NCI-H510A treated with DMSO at 0.1 percent for 48 hours (cell line): ENCODE measurements around the gene ZNF441.
"Not testable (repeated sequence)": the region's sequence is repeated elsewhere in the genome, so short reads cannot be mapped to it uniquely, and the experiment has no call there.

ENCODE experiments used
- DNase-seq: peaks from one replicate; lab custom pipeline; 2025; lab: John Stamatoyannopoulos, UW

Gene ZNF441

DNA sequence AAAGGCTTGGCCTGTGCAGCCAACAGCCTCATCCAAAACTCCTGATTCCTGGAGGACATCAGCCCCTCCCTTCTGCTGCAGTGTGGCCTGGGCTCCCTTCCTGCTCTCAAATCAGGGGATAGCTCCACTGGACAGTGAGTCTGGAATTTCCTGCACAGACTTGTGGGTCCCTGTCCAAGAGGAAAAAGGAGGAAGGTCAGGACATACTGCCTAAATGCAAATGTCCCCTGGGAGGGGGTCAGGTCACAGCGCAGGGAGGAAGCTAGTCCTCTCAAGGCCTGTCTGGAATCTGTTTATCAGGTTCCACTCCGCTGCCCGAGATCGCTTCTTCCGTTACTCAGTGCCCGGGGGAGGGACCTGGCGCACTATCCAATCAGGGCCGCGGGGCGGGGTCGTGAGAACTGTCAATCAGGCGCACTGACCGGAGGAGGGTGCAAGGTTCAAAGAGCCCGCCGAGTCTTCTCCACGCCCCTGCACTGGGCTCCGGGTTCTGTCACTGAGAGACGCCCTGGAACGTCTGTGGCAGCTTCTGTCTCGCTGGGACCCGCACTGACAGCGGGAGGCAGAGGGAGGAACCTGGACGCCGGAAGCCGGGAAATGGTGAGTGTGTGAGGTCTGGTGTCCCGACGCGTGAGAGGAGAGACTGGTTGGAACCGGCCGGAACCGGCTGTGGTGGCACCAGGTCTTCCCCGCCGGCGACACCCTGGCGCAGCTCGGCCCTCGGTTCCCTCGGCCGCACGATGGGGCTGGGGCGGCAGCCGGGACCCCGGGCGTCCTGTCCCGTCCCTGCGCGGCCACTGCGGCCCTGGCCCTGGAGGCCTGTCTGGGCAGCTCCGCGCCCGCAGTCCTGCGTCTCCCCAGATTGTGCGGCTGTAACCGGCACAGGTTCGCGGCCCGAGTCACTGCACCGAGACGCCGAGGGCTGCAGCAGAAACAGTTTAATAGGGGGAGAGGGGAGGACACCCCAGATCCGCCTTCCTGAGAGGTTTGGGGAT is at the start of gene ZNF441:
TSS of gene ZNF441 (plus strand) at position 404 of the 995 bp plus-strand sequence. CDS start at position 598, 194 bp downstream.
- peak; percentile 90 for DNase-seq

DNA sequence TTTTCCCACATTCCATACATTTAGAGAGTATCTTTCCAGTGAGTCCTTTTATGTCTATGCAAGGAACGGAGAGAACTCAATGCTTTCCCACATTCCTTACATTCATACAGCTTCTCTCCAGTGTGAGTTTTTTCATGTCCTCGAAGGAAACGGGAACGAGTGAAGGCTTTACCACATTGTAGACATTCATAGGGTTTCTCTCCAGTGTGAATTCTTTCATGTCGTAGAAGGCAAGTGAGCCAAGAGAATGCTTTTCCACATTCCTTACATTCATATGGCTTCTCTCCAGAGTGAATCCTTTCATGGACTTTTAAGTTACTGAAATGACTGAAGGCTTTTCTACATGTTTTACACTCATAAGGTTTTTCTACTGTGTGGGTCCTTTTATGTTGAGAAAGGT is 45.1 kb upstream of the ZNF441 start:
- no peak for DNase-seq

DNA sequence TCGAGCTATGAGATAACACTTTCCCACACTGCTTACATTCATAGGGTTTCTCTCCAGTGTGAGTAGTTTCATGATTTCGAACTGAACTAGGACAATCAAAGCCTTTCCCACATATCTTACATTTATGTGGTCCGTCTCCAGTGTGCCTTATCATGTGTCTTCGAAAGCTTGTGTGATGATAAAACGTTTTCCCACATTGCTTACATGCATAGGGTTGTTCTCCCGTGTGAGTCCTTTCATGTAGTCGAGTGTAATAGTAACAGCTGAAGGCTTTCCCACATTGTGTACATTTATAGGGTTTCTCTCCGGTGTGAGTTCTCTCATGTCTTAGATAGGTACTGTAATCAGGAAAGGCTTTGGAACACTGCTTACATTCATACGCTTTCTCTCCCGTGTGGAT is 44.4 kb upstream of the ZNF441 start:
- no peak for DNase-seq

DNA sequence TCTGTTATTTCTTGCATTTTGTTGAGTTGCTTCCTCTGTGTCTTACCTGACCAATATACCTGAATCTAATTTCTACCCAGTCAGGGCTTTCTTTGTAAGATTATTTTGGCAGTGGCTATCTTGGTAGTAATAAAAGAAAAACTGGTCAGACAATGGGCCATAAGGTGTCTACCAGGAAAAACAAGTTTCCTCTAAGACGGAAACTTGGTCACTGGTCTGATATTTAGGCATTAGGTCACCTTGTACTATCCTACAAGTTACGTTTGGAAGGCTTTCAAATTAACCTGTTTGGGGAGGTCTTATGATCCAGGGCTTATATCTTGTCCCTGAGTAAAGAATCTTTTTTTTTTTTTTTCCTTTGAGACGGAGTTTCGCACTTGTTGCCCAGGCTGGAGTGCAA is 37.2 kb upstream of the ZNF441 start:
- no peak for DNase-seq

DNA sequence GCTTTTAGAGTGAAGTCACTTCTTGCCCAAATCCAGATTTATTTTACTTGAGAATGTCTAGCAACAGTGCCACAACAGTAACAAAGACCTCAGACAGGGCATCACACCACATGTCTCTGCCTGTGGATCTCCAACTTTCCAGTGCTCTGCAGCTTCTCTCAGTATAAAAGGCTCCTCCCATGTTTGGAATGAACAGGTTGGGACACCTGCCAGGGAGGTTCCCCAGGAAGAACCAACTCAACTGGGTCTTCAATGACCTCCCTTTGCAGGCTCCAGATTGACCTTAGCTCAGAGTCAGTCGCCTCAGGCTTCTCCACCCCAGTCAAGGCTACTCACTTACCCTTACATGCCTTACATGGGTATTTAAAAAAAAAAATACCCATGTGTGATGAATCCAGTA is 31.4 kb upstream of the ZNF441 start:
- no peak for DNase-seq

DNA sequence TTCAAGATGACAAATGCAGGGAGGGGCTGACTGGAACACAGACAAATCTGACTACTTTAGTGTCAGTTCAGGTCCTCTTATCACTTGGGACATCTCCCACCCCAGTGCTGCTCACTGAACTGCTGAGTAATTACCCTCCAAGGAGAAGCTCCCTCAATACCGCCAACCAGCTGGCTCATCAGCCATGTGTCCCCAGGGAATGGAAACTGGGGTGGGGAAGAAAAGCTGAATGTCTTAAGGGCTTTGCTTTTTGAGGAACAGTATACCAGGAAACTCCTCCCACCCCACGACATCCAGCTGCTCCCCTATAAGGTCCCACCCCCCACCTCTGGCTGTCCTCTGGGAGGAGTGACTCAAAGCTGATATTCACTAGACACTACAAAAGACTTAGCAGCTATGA is 30.1 kb upstream of the ZNF441 start:
- no peak for DNase-seq

DNA sequence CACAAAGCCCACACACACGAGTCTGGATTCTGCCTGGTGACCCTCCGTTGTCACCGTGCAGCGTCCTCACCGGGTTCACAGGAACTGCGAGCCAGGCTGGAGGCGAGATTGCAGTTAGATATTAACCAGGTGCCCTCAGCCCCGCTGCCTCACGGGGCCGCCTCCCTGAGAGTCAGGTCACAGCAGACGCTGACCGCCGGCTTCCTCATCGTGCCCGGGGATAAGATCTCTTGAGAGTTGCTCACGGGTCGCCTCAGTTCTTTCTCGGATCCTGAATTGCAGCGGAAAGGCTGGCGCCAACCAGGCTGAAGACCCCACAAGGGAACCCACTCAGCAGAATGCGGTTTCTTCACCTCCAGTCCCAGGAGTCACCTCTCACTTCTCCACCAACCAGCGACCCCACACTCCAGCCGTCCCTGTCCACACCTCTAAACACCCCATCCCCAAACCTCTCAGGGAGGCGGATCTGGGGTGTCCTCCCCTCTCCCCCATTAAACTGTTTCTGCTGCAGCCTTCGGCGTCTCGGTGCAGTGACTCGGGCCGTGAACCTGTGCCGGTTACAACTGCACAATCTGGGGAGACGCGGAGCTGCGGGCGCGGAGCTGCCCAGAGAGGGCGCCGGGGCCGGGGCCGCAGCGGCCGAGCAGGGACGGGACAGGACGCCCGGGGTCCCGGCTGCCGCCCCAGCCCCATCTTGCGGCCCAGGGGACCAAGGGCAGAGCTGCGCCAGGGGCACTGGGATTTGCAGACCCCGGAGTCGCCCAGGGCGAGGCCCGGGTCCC is 28.6 kb upstream of the ZNF441 start:
- DNase-seq: peak; percentile 12

DNA sequence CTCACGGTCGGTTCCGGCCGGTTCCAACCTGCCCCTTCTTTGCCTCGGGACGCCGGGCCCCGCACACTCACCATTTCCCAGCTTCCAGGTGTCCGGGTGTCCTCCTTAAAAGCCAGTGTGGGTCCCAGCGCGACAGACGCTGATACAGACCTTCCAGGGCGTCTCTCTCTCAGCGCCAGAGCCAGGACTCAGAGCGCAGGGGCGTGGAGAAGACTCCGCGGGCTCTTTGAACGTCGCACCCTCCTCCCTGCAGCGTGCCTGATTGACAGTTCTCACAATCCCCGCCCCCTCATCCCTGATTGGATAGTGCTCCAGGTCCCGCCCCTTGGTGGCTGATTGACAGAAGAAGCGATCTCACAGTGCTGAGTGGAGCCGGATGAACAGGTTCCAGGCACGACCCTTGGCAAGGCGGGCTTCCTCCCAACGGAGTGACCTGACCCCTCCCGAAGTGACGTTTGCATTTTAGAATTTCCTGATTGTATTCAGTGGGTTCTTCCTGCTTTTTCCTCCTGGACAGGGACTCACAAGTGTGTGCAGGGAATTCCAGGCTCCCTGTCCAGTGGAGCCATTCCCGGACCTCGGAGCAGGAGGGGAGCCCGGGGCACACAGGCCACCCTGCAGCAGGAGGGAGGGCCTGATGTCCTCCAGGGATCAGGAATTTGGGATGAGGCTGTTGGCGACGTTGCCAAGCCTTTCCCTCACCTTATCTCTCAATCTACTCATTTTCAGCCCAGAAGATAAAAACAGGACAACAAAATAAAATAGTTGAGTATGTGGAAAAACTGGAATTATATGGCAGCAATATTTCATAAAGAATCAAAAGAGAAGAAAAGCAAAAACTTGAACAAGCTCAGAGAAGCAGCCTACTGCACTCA is 27.8 kb upstream of the ZNF441 start, which contains the start of gene ZNF823:
TSS of gene ZNF823 (minus strand) at position 201 of the 875 bp plus-strand sequence. CDS start at position 74, 127 bp downstream.
- DNase-seq: peak; percentile 98

DNA sequence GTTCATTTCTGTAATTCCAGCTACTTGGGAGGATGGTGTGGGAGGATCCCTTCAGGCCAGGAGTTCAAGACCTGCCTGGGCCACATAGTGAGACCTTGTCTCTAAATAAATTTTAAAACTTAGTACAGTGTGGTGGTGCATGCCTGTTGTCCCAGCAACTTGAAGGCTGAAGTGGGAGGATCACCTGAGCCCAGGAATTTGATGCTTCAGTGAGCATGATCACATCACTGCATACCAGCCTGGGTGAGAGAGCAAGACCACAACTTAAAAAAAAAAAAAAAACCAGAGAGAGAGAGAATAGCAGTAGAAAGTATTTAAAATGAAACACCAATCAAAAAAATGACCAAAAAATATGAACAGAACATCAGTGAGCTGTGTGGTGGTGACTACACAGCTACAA is 20.9 kb upstream of the ZNF441 start:
- DNase-seq: no peak

DNA sequence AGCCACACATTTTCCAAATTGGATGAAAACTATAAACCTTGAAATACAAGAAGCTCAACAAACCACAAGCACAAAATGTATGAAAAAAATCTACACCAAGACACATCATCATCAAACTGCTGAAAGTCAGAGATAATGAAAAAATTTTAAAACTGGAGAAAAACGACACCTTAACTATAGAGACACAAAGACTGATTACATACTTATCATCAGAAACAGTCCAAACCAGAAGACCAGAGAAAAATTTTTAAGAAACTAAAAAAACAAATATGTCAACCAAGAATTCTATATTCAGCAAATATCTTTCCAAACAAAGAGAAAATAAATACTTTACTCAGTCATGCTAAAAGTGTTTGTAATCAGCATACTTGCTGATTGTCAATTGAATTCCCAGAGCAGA is 19.5 kb upstream of the ZNF441 start:
- DNase-seq: no peak

DNA sequence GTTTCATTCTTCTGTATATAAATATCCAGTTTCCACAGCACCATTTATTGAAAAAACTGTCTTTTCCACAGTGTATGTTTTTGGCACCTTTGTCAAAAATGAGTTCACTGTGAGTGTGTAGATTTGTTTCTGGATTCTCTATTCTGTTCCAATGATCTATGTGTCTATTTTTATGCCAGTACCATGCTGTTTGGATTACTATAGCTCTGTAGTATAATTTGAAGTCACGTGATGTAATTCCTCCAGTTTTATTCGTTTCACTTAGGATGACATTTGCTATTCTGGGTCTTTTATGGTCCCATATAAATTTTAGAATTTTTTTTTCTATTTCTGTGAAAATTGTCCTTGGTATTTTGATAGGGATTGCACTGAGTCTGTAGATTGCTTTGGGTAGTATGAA is 17.0 kb upstream of the ZNF441 start:
- DNase-seq: no peak

DNA sequence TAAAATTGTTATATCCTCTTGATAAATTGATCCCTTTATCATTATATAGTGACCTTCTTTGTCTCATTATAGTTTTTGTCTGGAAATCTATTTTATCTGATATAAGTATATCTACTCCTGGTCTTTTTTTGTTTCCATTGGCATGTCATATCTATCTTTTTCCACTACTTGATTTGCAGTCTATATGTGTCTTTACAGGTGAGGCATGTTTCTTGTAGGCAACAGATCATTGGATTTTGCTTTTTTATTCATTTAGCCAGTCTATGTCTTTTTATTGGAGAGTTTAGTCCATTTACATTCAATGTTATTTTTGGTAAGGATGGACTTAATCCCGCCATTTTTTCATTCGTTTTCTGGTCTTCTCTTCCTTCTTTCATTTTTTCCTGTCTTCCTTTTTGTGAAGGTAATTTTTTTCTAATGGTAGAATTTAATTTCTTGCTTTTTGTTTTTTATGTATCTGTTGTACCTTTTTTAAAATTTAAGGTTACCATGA is 14.5 kb upstream of the ZNF441 start:
- DNase-seq: no peak

DNA sequence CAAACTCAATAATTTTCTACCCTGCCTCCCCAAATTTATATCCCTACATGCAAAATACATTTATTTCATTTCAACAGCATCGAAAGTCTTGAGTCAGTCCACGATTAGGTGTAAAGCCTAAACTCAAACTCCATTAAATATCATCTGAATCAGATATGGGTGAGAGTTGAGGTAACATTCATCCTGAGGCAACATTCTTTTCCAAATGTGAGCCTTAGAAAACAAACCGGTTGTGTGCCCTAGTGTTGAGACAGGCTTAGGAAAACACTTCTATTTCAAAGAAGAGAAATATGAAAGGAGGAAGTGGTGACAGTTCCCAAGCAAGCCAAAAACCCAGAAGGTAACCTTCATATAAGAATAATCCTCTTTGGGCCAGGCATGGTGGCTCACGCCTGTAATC is 12.1 kb upstream of the ZNF441 start:
- DNase-seq: no peak

DNA sequence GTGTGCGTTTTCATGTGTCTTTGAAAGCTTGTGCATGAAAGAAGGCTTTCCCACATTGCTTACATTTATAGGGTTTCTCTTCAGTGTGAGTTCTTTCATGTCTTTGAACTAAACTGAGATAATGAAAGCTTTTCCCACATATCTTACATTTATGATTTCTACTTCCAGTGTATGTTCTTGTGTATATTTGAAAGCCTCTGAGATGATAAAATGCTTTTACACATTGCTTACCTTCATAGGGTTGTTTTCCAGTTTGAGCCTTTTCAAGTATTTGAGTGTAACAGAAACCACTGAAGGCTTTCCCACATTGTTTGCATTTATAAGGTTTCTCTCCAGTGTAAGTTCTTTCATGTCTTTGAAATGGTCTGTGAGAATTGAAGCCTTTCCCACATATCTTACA is 9.8 kb upstream of the ZNF441 start:
- no peak for DNase-seq

DNA sequence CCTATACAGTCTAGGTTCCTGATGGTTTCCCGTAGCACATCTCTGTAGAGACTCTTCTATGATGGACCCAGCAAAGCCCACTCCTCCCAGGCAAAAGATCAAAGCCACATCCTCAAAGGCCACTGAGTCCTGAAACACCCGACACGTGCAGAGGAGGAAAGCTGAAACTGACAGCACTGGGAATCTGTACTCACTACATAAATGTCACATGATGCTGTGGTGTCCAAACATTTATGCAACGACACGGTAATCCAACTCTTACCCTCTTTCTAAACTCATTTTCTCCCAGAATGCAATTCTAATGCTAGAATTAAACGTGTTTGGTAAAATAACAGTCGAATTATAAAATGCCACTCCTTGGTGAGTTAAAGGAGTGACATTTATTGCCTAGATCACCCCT is 7.0 kb upstream of the ZNF441 start:
- DNase-seq: no peak

DNA sequence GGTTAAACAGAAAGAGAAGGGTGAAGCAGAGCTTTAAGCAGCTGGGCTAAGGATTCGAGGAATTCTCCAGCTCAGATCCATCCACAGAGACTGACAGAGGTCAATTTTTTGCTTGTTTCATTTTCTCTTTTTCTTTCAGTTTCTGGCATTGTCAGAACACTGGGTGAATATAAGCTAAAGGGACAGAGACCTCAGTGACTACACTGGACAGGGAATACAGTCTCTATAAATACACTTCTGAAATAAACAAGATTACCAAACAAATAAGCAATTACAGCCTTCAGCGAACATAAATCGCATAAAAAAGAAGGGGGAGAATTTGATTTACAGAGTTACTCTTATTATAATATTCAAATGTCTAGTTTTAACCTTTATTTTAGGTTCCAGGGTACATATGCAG is 3.7 kb upstream of the ZNF441 start:
- DNase-seq: no peak

DNA sequence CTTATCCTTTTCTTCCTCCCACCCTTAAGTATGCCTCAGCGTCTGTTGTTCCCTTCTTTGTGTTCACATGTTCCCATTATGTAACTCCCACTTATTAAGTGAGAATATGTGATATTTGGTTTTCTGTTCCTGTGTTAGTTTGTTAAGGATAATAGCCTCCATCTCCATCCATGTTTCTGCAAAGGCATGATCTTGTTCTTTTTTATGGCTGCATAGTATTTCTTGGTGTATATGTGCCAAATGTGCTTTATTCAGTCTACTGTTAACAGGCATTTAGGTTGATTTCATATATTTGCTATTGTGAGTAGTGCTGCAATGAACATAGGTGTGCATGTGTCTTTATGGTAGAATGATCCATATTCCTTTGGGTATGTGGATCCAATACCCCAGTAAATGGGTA is 3.2 kb upstream of the ZNF441 start:
- DNase-seq: no peak

DNA sequence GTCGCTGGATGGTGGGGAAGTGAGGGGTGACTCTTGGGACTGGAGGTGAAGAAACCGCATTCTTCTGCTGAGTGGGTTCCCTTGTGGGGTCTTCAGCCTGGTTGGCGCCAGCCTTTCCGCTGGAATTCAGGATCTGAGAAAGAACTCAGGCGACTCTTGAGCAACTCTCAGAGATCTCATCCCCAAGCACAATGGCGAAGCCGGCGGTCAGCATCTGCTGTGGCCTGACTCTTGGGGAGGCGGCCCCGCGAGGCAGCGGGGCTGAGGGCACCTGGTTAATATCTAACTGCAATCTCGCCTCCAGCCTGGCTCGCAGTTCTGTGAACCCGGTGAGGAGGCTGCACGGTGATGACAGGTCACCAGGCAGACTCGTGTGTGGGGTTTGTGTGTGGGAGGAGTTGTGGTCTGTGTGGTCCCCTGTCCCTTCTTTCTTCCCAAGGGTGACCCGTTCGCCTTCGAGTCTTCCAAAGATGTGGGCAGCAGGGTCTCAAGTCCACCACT is 883 bp downstream of the ZNF441 start:
- no peak for DNase-seq

DNA sequence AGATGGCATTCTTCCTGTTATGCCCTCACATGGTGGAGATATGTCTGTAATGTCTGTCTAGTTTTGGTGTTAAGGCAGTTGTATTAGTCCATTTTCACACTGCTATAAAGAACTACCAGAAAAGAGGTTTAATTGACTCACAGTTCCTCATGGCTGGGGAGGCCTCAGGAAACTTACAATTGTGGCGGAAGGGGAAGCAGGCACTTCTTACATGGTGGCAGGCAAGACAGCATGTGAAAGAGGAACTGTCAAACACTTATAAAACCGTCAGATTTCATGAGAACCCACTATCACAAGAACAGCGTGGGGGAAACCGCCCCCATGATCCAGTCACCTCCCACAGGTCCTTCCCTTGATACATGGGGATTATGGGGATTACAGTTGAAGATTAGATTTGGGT is 3.2 kb downstream of the ZNF441 start:
- DNase-seq: no peak

DNA sequence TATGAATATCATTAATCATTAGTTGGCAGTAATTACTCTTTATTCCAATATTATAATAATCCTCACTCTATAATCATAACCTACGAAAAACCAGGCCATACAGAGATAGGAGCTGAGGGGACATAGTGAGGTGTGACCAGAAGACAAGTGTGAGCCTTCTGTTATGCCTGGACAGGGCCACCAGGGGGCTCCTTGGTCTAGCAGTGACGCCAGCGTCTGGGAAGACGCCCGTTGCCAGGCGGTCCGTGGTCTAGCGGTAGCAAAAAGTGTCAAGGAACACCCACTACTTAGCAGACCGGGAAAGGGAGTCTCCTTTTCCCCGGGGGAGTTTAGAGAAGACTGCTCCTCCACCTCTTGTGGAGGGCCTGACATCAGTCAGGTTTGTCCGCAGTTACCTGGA is 4.7 kb downstream of the ZNF441 start:
- not testable (repeated sequence) for DNase-seq

DNA sequence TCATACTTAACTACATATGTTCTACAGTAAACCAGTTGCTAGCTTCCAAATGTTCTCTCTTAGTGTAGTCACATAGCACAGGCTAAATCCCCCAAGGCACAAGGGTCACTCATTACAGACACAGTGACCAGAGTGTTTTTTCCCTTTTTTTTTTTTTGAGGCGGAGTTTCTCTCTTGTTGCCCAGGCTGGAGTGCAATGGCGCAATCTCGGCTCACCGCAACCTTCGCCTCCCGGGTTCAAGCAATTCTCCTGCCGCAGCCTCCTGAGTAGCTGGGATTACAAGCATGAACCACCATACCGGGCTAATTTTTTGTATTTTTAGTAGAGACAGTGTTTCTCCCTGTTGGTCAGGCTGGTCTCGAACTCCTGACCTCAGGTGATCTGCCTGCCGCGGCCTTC is 9.9 kb downstream of the ZNF441 start:
- not testable (repeated sequence) for DNase-seq
